ENCODE data around the gene DENND5A.

DNA sequence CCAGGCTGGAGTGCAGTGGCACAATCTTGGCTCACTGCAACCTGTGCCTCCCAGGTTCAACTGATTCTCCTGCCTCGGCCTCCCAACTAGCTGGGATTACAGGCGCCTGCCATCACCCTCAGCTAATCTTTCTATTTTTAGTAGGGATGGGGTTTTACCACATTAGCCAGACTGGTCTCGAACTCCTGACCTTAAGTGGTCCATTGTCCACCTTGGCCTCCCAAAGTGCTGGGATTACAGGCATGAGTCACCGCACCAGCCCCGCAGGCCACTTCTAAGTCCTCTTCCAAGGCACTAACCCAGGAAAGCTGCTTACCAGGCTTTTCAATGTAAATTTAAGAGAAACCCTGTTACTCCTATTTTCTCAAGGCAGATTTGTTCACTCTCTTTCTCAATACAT, 50.4 kb downstream of the DENND5A start:
- TF ChIP-seq, protein P1, sequence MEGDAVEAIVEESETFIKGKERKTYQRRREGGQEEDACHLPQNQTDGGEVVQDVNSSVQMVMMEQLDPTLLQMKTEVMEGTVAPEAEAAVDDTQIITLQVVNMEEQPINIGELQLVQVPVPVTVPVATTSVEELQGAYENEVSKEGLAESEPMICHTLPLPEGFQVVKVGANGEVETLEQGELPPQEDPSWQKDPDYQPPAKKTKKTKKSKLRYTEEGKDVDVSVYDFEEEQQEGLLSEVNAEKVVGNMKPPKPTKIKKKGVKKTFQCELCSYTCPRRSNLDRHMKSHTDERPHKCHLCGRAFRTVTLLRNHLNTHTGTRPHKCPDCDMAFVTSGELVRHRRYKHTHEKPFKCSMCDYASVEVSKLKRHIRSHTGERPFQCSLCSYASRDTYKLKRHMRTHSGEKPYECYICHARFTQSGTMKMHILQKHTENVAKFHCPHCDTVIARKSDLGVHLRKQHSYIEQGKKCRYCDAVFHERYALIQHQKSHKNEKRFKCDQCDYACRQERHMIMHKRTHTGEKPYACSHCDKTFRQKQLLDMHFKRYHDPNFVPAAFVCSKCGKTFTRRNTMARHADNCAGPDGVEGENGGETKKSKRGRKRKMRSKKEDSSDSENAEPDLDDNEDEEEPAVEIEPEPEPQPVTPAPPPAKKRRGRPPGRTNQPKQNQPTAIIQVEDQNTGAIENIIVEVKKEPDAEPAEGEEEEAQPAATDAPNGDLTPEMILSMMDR (IDR thresholded peaks at IDR 0.05) = no peak
- no peak for TF ChIP-seq POLR2A (IDR thresholded peaks at IDR 0.05)

Measured in Peyer's patch (tissue), 4 donors.